ENCODE measurements around the gene NOXO1. TPM values are rescaled to one million over a fixed set of nuclear protein-coding genes. Genes with fewer than 3 reads are reported as not detected.

Gene NOXO1
- total RNA-seq, 1 experiment from 2014 or later, result 1.7 TPM

GRCh38 chr16:2007081-2007836 is 26.0 kb upstream of the NOXO1 start:
- Histone ChIP-seq H2AFZ (ENCODE audit: low read length) (no peak overlapping the region), H2BK20ac (ENCODE audit: low read depth, low read length, poor library complexity, severe bottlenecking) (no peak overlapping the region), H4K8ac (replicated peaks; ENCODE audit: insufficient read length, low read depth, low read length) (no peak overlapping the region), H3K27me3 (ENCODE audit: insufficient read depth, low read length) (no peaks in the 10 kb centered on the region), H2AK5ac (ENCODE audit: insufficient read length, low read length) (no peak overlapping the region), H3K56ac (ENCODE audit: insufficient read length, low read depth, low read length) (no peak overlapping the region), H3K79me1 (ENCODE audit: insufficient read depth, low read depth, low read length, poor library complexity, severe bottlenecking) (peaks cover 24% of the 10 kb centered on the region), H3T11ph (ENCODE audit: low read length) (no peak overlapping the region), H3K23me2 (ENCODE audit: insufficient read length, low read depth, low read length, poor library complexity, severe bottlenecking) (peaks cover 11% of the 10 kb centered on the region), H3K27ac (ENCODE audit: insufficient read length, low read depth, low read length) (no peak overlapping the region), H3K9me3 (ENCODE audit: control insufficient read depth, low read depth, low read length) (no peaks in the 10 kb centered on the region), H2BK15ac (ENCODE audit: low read depth, low read length) (no peak overlapping the region), H2BK12ac (ENCODE audit: insufficient read length, low read depth, low read length) (no peak overlapping the region), H2BK5ac (ENCODE audit: insufficient read length, low read length) (no peak overlapping the region), H3K79me2 (ENCODE audit: insufficient read depth, low read length) (peaks cover 26% of the 10 kb centered on the region; the same call in 1 of the 2 replicates), H3K4ac (ENCODE audit: low read depth, low read length) (no peak overlapping the region), H4K20me1 (ENCODE audit: control insufficient read depth, insufficient read depth, insufficient read length) (no peaks in the 10 kb centered on the region), H3K4me1 (ENCODE audit: insufficient read depth, low read length) (peaks cover 6% of the 10 kb centered on the region; the same call in 1 of the 2 replicates), H3K23ac (ENCODE audit: insufficient read length, low read depth, low read length) (no peak overlapping the region), H3K14ac (ENCODE audit: insufficient read depth, low read length) (no peak overlapping the region; the same call in 1 of the 2 replicates), H3K18ac (ENCODE audit: insufficient read length, low read depth, low read length) (no peak overlapping the region), H3K4me2 (ENCODE audit: insufficient read depth, insufficient read length, low read length) (no peak overlapping the region), H2BK120ac (ENCODE audit: low read depth, low read length, poor library complexity, severe bottlenecking) (no peak overlapping the region), H3K9ac (ENCODE audit: extremely low read depth, insufficient read length, low read length) (no peak overlapping the region), H4K91ac (ENCODE audit: insufficient read length, low read depth, low read length) (no peak overlapping the region), H4K5ac (ENCODE audit: insufficient read length, low read depth, low read length) (no peak overlapping the region)
- H3K36me3 Mint-ChIP-seq (ENCODE audit: insufficient read depth in 1 of 3, low read depth in 3 of 3), result peaks cover 8 to 19% (median 15%) of the 10 kb centered on the region in 3 experiments
- H3K27ac Mint-ChIP-seq, result no peak overlapping the region; a peak in 1 of 7 replicates
- no peaks in the 10 kb centered on the region; the same call in 1 of the 2 replicates for H3K27me3 Mint-ChIP-seq (ENCODE audit: low read depth)
- no peak for DNase-seq
- H3K9me3 Mint-ChIP-seq, result no peaks in the 10 kb centered on the region; a peak in 1 of 5 replicates
- no peak for TF ChIP-seq CTCF (conservative IDR thresholded peaks at IDR 0.05)
- H3K4me3 Mint-ChIP-seq, result peak overlapping the region; percentile 78 to 81
- peaks cover 22 to 36% of the 10 kb centered on the region in 2 experiments for H3K4me1 Mint-ChIP-seq
- WGBS (ENCODE audit: extremely low coverage, insufficient read length, low lambda C conversion rate), result no CpG with 5 or more reads among the region's 16 CpGs

Measured in H9 (cell line).